Activated CD4-positive, CD25-positive, alpha-beta regulatory T cell treated with anti-CD3 and anti-CD28 coated beads, Interleukin-2, amount 50 U/mL, for 16 hours (primary cell): ENCODE data around the gene EIF4E3.

Source experiments
- DNase-seq: peaks from one replicate; pipeline ENCODE4 v3.0.0-alpha.2; 2020; ENCODE audit warnings: low read depth, low spot score

EIF4E3 gene

GRCh38 chr3:71690341-71690841 lies 34.8 kb downstream of the EIF4E3 start:
- DNase-seq: no peak

DNA sequence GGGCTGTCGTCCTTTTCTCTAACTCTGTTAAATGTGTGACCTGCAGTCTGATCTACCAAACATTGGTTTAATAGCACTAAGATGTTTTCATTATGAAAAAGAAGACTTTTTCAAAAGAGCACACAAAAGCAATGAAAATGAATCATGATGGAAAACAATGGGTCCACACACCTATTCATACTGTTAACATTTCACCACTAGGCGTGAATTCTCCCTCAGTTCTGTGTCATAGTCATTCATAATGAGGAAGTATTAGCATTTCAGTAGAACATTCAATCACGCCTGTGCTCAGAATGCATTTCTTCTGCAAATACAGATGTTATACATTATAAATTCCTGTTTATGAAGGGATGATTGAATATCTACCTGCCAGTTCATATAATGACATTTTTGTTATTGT lies 35.9 kb downstream of the EIF4E3 start:
- no peak for DNase-seq

DNA sequence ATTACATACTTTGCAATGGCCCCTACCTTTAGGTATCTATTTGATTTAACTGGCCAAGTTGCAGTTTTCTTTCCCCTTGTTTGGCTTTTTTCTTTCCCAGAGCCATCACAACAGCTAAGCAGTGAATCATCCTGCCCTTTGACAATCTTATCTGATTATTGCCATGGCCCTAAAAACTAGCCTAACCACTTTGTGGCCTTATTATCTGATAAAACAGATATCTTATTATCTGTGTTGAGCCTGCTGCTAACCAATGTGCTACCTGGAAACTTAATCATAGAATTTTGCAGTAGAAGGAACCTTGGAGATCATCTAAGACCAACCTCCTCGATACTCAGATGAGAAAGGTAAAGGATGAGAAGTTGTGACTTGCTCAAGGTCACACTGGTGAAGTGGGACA lies 37.1 kb downstream of the EIF4E3 start:
- DNase-seq: no peak

DNA sequence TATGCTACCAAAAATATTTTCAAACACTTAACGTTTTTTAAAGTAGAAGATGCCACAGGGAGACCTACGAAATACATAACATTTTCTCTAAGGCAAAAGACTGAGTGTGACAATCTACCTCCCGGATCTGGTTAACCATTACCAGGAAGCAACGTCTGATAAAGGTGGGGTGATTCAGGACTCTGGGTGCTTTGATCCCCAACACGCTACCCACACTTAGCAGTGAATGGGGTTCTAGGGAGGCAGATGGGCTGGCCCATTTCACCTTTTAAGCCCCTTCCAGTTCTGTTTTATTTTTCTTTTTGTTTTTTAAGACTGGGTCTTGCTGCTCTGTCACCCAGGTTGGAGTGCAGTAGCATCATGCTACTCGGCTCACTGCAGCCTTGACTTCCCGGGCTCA lies 39.5 kb downstream of the EIF4E3 start:
- DNase-seq: no peak

DNA sequence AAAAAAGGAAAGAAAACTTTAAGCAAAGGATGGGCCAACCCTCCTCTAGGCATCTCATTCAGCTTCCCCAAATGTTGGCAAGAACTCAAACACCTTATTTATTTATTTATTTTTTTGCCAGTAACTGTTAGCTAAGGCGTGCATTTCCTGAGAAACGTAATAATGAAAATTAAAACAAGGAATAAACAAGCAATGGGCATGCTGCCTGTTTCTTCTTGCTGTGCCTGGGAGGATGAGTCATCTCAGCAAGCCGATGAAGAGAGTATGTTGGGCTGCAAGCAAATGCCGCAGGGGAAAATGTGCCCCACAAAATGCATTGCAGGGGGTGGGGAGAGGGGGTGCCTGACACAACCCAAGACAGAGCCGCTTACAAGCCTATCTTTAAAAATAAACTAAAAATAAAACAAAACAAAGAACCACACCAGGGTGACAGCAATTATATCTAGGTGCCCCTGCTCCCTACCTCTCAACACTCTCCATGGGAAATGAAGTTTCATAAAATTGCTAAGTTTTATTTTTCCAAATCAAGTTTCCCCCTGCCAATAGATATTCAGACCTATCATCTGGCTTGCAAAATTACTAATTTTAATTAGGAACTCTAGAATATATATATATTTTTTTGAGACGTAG lies 40.3 kb downstream of the EIF4E3 start:
- DNase-seq: no peak

DNA sequence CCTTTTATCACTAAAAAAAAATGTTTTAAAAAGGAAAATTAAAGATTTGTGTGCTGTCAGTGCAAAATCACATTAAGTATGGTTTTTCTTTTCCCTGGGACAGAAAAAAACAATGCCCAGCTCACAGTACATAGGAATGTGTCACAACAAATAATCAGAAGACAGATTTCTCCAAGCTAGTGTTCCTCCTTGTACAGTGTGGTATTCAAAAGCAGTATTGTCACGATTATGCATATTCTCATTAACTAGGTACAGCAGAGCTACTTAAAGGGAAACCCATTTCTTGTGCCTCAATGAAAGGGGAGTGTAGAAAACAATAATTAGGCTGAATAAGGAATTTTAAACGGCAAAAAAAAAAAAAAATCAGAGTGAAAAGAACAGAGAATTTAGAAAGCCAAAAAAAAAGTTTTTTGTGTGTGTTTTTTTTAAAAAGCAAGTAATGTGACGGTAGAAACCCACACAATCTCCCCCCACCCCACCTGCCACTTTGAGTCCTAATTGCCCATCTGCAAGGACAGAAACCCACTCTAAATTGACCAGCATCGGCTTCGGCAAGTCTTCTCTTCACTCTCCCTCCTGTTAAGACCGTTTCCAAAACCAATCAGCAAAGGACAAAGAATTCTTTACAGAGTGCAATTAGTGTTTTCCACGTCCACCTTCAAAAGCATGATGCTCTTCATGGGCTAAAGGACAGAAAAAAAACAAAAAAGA lies 41.0 kb downstream of the EIF4E3 start:
- no peak for DNase-seq

- no peak for DNase-seq
Observed at GRCh38 chr3:71681224-71681668, 44.0 kb downstream of the EIF4E3 start.

GRCh38 chr3:71680603-71681002 lies 44.6 kb downstream of the EIF4E3 start:
- no peak for DNase-seq

GRCh38 chr3:71676931-71677330 lies 48.3 kb downstream of the EIF4E3 start:
- DNase-seq: no peak

DNA sequence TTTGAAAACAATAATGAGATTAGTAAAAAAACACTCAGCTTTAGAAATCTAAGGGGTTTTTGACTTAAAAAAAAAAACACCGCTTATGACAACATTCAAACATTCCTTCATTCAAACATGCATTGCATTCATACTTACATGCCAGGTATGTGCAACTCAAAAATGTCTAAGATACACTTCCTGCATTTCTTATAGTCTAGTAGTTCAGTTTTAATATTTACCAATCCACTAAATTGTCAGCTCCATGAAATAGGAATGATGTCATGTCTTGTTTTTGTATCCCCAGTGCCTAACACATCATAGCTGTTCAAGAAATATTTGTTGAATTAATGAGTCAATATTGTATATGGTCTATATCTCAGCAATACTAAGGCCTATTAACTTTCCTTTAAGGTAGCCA lies 51.7 kb downstream of the EIF4E3 start:
- DNase-seq: no peak

DNA sequence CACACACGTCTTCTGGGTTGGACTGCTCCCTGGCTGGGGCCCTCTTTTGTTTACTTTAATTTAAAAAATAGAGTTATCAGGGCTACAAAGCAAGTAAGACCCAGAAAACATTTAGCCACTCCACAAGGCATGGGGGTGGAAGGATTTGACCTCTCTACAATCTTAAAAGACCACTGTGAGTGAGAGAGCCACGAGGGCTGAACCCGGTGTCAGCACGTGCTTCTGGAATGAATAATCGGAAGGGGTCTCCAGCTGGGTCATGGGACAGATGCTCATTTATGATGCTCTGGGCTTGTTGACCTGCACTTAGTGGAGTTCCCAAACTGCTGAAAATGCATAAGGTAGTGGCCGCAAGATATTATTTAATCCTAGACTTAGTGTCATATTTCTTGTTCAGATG lies 52.4 kb downstream of the EIF4E3 start:
- no peak for DNase-seq

DNA sequence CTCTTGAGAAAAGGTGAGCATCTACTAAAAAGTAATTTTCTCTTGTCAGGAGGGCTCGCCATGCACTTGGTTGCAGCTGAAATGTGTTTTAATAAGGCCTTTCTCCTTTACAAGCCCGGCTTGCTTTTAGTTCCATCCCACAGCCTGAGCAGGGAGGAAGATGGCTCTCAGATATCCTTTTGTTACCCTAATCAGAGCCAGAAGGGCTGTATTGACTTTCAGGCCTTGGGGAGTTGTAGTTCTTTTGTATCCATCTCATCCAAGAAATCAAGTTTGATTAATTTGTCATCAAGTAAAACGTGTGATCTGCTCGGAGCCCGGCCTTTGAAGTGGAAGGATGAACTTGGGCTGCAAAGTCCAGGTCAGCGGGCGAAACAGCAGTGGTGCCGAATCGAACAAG lies 52.9 kb downstream of the EIF4E3 start:
- no peak for DNase-seq

GRCh38 chr3:71671216-71671845 lies 53.9 kb downstream of the EIF4E3 start:
- DNase-seq: no peak

GRCh38 chr3:71662568-71662967 lies 62.6 kb downstream of the EIF4E3 start:
- DNase-seq: no peak

- no peak for DNase-seq
Observed at GRCh38 chr3:71662056-71662455, 63.1 kb downstream of the EIF4E3 start.

DNA sequence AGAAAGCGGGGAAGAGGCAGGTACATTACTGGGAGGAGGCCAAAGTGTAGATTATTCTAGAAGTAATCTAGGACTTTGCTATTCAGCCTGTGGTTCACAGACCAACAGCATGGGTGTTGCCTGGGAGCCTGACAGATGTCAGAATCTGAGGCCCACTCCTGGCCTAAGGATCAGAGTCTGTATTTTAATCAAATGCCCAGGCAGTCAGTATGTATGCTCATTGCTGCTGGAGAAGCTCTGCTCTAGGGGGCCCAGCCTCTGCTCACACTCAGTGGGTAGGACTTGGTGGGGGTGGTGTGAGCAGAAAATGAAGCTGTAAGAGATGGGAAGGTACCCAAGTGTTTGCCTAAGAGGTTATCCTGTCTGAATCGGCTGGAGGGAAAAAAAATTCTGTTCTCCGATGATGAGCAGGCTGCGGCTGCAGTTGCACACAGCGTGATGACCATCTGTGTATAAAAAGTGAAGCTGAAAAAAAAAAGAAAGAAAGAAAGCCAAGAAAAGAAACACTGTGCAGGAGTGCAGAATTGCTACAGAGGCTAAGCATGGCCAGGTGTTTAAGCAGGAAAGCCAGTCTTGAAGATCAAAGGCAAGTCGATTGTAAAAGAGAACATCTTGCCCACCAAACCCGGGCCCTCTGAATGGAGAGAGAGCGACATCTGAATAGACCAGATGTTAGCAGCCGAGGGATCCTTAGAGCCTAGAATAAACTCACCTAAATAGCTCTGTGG lies 65.2 kb downstream of the EIF4E3 start:
- DNase-seq: no peak

GRCh38 chr3:71657831-71658530 lies 67.2 kb downstream of the EIF4E3 start:
- DNase-seq: no peak

DNA sequence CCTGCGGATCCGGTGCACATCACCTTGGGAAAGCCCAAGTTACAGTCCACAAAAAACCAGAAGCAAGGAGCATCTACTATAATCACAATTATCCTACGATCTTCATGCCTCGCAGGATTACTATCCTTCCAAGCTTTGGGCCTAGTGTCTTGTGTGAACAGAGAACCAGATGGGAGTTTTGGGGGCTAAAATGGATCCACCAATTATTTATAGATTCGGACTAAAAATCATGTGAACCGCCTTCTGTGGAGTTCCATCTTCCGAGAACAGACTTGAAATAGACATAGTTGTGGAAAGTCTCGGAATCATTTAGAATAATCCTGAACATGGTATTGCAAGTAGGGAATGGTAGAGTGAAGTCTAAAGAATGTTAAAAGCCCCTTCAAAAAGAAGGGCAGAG lies 70.1 kb downstream of the EIF4E3 start:
- no peak for DNase-seq

- DNase-seq: no peak
Observed at GRCh38 chr3:71653414-71653807, 71.8 kb downstream of the EIF4E3 start.

DNA sequence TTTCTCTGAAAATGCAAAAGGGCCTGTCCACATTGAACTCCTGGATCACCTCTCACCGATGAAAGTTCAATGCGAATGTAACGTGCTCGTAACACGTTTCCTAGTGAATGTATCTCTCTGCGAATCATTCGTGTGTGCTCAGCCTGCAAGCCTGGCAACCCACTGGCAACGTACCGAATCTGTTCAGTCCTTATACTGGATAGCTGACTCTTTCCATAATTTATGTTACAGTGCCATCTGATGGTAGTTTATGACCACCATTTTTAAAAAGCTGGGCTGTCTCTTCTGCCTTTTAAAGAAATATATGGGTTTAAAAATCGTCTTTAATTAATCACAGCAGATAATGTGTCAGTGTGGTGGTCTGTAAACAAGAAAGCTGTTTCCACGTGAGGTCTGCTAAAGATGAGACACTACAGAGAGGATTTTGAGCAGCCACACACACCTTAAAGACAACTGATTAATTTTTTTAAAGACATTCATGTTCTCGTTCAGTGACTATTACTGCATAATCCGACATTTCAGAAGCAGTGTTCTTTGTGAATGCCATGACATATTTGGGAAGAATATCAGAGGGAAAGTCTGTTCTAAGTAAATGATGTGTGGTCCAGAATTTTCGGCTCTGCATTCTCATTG lies 72.3 kb downstream of the EIF4E3 start:
- DNase-seq: no peak

DNA sequence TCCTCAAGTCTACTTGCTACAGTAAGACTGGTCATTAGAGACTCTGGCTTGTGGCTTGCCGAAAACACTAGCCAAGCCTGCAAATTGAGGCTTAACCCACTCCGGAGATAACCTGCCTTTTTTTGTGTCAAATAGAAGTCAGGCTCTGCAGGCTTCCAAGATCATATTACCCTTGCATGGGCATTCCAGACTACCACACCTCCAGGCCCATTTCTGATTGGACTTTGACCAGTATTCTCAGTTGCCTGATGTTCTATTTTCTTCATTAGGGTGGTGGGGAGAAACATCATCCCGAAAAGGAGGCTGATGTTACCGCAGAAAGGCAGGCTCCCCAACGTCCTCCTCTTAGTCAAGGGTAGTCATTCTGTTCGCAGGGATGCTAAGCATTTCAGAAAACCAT lies 73.6 kb downstream of the EIF4E3 start:
- DNase-seq: no peak
